Measurements from ENCODE around the gene TDP1. TPM values are rescaled to one million over a fixed set of nuclear protein-coding genes. Genes with fewer than 3 reads are reported as not detected.

The TDP1 gene
- total RNA-seq, 1 donor from 2014 or later, result 12.5 TPM

DNA sequence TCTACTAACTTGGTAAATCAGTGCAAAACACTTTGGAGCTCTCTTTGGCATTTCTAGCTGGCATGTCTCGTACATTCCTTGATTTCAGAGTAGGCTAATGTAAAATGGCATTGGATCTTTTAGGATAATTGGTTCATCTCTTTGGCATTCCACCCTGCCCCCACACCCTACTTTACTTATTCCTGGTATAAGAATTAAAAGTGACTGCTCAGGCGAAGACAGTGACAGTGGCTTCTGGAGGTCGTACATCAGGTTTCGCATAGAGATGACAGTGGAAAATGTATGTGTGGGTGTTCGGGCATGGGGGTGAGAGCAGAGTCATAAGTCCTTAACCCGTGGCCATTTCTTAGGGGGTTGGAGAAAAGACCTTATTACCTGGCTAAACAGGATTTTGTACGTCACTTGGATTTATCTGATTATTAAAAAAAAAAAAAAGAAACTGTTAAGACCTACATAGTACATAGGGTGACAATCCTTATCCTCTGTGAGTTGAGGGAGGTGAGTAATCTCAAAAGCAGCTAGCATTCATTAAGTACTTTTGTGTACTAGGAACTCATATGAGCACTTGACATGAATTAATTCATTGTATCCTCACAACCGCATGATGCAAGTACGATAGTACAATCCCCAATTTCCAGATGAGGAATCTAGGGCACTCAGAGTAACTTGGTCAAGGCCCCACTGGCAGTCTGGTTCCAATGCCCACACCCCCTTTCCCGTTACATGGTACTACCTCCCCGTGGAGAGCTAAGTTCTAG is 83.7 kb downstream of the TDP1 start:
- H3K9ac ChIP-seq (ENCODE audit: low read depth in 1 of 3, low read length in 3 of 3), result no peak overlapping the region
- no peaks in the 10 kb centered on the region for H3K9me3 ChIP-seq (ENCODE audit: control insufficient read depth in 3 of 3, low read length in 3 of 3)
- H3K4me3 ChIP-seq (ENCODE audit: low read length in 3 of 3), result no peak overlapping the region
- H3K36me3 ChIP-seq (ENCODE audit: control insufficient read depth in 3 of 3, insufficient read depth in 3 of 3, low read length in 3 of 3), result peaks cover 0 to 12% (median 3%) of the 10 kb centered on the region in 3 donors
- H3K27ac ChIP-seq (ENCODE audit: low read depth, low read length), result no peak overlapping the region
- H3K27me3 ChIP-seq (ENCODE audit: control insufficient read depth in 3 of 3, insufficient read depth in 3 of 3, low read length in 3 of 3), result no peaks in the 10 kb centered on the region
- H3K4me1 ChIP-seq (ENCODE audit: control insufficient read depth in 3 of 3, insufficient read depth in 3 of 3, low read length in 3 of 3), result no peaks in the 10 kb centered on the region

DNA sequence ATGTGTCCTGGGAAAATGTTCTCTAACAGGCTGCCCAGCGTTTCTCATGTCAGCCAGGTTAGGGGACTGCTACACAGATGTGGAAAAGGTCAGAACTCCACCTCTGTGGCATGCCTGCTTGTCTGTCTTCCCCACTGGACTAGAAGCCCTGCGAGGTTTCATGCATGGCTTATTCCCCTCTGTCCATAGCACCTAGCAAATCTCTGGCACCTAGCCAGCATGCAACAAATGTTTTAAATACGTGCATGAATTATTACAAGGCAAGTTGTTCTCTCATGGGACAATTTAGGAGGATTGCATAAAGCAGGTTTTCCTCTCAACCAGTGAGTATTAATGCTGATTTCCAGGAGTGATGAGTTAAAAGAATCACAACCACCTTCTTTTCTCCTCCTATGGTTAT is 84.7 kb downstream of the TDP1 start:
- no peak overlapping the region for H3K9ac ChIP-seq (ENCODE audit: low read depth in 1 of 3, low read length in 3 of 3)
- H3K9me3 ChIP-seq (ENCODE audit: control insufficient read depth in 3 of 3, low read length in 3 of 3), result no peaks in the 10 kb centered on the region
- no peaks in the 10 kb centered on the region for H3K27me3 ChIP-seq (ENCODE audit: control insufficient read depth in 3 of 3, insufficient read depth in 3 of 3, low read length in 3 of 3)
- no peaks in the 10 kb centered on the region for H3K4me1 ChIP-seq (ENCODE audit: control insufficient read depth in 3 of 3, insufficient read depth in 3 of 3, low read length in 3 of 3)
- no peak overlapping the region for H3K27ac ChIP-seq (ENCODE audit: low read depth, low read length)
- no peak overlapping the region for H3K4me3 ChIP-seq (ENCODE audit: low read length in 3 of 3)
- peaks cover 0 to 8% (median 7%) of the 10 kb centered on the region in 3 donors for H3K36me3 ChIP-seq (ENCODE audit: control insufficient read depth in 3 of 3, insufficient read depth in 3 of 3, low read length in 3 of 3)

DNA sequence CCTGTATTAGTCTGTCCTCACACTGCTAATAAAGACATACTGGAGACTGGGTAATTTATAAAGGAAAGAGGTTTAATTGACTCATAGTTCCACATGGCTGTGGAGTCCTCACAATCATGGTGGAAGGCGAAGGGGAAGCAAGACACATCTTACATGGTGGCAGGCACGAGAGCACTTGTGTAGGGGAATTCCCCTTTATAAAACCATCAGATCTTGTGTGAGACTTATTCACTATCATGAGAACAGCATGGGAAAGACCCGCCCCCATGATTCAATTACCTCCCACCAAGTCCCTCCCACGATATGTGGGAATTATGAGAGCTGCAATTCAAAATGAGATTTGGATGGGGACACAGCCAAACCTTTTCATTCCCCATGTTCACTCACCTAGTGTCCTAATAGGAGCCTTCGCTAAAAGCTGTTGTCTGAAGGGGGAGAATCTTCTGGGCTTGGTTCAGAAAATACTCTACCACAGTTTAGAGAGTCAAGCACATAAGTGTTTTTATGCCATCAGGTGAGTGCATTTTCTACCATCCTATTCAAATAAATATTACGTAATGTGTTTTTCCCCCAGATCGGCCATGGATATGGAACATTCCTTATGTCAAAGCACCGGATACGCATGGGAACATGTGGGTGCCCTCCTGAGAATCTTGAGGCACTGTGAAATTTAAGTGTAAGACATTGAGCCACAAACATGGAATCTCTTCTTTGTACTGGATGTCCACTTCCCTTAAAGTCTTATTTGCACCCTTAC is 86.9 kb downstream of the TDP1 start:
- Histone ChIP-seq H3K9ac (ENCODE audit: low read depth in 1 of 3, low read length in 3 of 3) (no peak overlapping the region), H3K9me3 (ENCODE audit: control insufficient read depth in 3 of 3, low read length in 3 of 3) (no peaks in the 10 kb centered on the region)

DNA sequence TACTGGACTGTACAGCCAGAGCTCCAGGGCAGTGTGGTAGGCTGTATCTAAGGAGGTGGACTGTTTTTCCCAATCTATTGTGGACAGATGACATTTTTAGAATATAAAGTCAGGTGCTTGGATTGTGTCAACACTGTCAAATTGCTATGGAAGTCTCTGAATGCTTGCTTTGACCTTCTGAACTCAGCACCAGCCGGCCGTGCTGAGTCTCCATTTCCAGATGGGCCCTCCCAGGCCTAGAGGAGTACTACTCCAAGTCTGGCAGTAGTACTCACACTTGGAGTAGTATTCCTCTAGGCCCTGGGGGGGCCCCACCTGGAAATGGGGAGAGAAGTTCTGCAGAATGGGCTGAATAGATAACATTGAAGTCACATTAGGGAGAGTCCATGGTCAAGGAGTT is 89.9 kb downstream of the TDP1 start:
- H3K36me3 ChIP-seq (ENCODE audit: control insufficient read depth in 3 of 3, insufficient read depth in 3 of 3, low read length in 3 of 3), result peaks cover 0 to 5% (median 3%) of the 10 kb centered on the region in 3 donors
- no peaks in the 10 kb centered on the region for H3K4me1 ChIP-seq (ENCODE audit: control insufficient read depth in 3 of 3, insufficient read depth in 3 of 3, low read length in 3 of 3)
- H3K4me3 ChIP-seq (ENCODE audit: low read length in 3 of 3), result no peak overlapping the region
- no peak overlapping the region for H3K27ac ChIP-seq (ENCODE audit: low read depth, low read length)
- H3K27me3 ChIP-seq (ENCODE audit: control insufficient read depth in 3 of 3, insufficient read depth in 3 of 3, low read length in 3 of 3), result no peaks in the 10 kb centered on the region
- no peak overlapping the region for H3K9ac ChIP-seq (ENCODE audit: low read depth in 1 of 3, low read length in 3 of 3)
- no peaks in the 10 kb centered on the region for H3K9me3 ChIP-seq (ENCODE audit: control insufficient read depth in 3 of 3, low read length in 3 of 3)

More for the DNA sequence above, 86.9 kb downstream of the TDP1 start:
- no peaks in the 10 kb centered on the region for H3K27me3 ChIP-seq (ENCODE audit: control insufficient read depth in 3 of 3, insufficient read depth in 3 of 3, low read length in 3 of 3)
- H3K4me1 ChIP-seq (ENCODE audit: control insufficient read depth in 3 of 3, insufficient read depth in 3 of 3, low read length in 3 of 3), result no peaks in the 10 kb centered on the region
- no peak overlapping the region for H3K4me3 ChIP-seq (ENCODE audit: low read length in 3 of 3)
- H3K27ac ChIP-seq (ENCODE audit: low read depth, low read length), result no peak overlapping the region
- peaks cover 0 to 7% (median 3%) of the 10 kb centered on the region in 3 donors for H3K36me3 ChIP-seq (ENCODE audit: control insufficient read depth in 3 of 3, insufficient read depth in 3 of 3, low read length in 3 of 3)

DNA sequence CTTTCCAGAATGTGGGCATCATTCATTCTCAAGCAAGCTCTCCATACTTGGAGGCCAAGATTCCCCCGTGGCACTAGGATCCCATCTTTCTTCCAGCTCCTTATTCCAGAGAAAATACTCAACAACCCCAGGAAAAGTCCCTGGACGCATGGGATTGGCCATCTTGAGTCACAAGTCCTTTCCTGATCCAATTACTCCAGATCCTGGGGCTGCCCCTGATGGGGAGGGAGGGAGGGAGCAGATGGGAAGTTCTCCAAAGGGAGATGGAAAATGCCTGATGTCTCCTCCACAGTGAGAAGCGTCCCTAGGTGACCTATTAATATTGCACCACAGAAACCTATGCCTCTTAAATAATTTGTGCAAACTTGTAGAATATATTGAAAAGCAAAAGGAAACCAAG is 93.7 kb downstream of the TDP1 start:
- no peak overlapping the region for H3K4me3 ChIP-seq (ENCODE audit: low read length in 3 of 3)
- no peak overlapping the region for H3K27ac ChIP-seq (ENCODE audit: low read depth, low read length)
- no peak overlapping the region for H3K9ac ChIP-seq (ENCODE audit: low read depth in 1 of 3, low read length in 3 of 3)

DNA sequence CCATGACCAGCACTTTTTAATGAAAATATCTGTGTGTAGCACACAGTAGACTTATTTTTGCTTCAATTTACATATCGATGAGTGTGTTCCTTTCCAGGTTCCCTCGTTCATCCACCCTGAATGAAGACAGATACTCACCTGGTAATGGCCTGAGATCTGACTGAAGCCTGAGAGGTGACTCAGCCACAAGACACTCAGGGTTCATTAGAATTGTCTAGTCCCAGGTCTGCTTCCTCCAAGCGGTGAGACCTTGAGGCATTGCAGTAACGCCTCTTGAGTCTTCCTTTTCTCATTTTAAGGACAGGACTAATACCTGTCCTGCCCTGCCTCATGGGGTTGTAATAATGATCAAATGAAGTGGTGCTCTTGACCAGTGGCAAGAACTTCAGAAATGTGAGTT is 94.5 kb downstream of the TDP1 start:
- no peak overlapping the region for H3K27ac ChIP-seq (ENCODE audit: low read depth, low read length)
- H3K36me3 ChIP-seq (ENCODE audit: control insufficient read depth in 3 of 3, insufficient read depth in 3 of 3, low read length in 3 of 3), result no peaks in the 10 kb centered on the region
- no peak overlapping the region for H3K9ac ChIP-seq (ENCODE audit: low read depth in 1 of 3, low read length in 3 of 3)
- H3K4me1 ChIP-seq (ENCODE audit: control insufficient read depth in 3 of 3, insufficient read depth in 3 of 3, low read length in 3 of 3), result no peaks in the 10 kb centered on the region
- H3K9me3 ChIP-seq (ENCODE audit: control insufficient read depth in 3 of 3, low read length in 3 of 3), result no peaks in the 10 kb centered on the region
- H3K27me3 ChIP-seq (ENCODE audit: control insufficient read depth in 3 of 3, insufficient read depth in 3 of 3, low read length in 3 of 3), result peaks cover 7 to 15% (median 11%) of the 10 kb centered on the region in 3 donors
- H3K4me3 ChIP-seq (ENCODE audit: low read length in 3 of 3), result no peak overlapping the region

More for the DNA sequence above, 93.7 kb downstream of the TDP1 start:
- Histone ChIP-seq H3K27me3 (ENCODE audit: control insufficient read depth in 3 of 3, insufficient read depth in 3 of 3, low read length in 3 of 3) (peaks cover 7 to 11% (median 11%) of the 10 kb centered on the region in 3 donors), H3K4me1 (ENCODE audit: control insufficient read depth in 3 of 3, insufficient read depth in 3 of 3, low read length in 3 of 3) (no peaks in the 10 kb centered on the region), H3K9me3 (ENCODE audit: control insufficient read depth in 3 of 3, low read length in 3 of 3) (no peaks in the 10 kb centered on the region), H3K36me3 (ENCODE audit: control insufficient read depth in 3 of 3, insufficient read depth in 3 of 3, low read length in 3 of 3) (peaks cover 0 to 5% (median 0%) of the 10 kb centered on the region in 3 donors)

DNA sequence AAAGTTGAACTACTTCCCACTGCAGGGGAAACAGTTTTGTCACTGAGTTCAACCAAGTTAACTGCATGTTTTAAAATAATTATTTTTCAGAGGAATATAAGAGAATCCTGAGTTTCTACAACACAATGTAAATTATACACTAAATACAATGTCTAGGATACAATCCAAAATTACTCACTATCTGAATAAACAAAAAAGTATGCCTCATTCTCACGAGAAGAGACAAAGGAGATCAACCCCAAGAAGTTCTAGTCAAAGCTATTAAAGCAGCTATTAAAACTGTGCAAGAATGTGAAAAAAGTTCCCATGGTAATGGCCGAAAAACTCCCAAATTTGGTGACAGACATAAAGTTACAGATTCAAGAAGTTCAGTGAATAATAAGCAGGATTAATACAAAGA is 97.3 kb downstream of the TDP1 start:
- no peak overlapping the region for H3K27ac ChIP-seq (ENCODE audit: low read depth, low read length)
- no peaks in the 10 kb centered on the region for H3K4me1 ChIP-seq (ENCODE audit: control insufficient read depth in 3 of 3, insufficient read depth in 3 of 3, low read length in 3 of 3)
- H3K9me3 ChIP-seq (ENCODE audit: control insufficient read depth in 3 of 3, low read length in 3 of 3), result no peaks in the 10 kb centered on the region
- H3K27me3 ChIP-seq (ENCODE audit: control insufficient read depth in 3 of 3, insufficient read depth in 3 of 3, low read length in 3 of 3), result peaks cover 12 to 18% (median 15%) of the 10 kb centered on the region in 3 donors
- no peak overlapping the region for H3K9ac ChIP-seq (ENCODE audit: low read depth in 1 of 3, low read length in 3 of 3)
- H3K36me3 ChIP-seq (ENCODE audit: control insufficient read depth in 3 of 3, insufficient read depth in 3 of 3, low read length in 3 of 3), result no peaks in the 10 kb centered on the region
- H3K4me3 ChIP-seq (ENCODE audit: low read length in 3 of 3), result no peak overlapping the region

DNA sequence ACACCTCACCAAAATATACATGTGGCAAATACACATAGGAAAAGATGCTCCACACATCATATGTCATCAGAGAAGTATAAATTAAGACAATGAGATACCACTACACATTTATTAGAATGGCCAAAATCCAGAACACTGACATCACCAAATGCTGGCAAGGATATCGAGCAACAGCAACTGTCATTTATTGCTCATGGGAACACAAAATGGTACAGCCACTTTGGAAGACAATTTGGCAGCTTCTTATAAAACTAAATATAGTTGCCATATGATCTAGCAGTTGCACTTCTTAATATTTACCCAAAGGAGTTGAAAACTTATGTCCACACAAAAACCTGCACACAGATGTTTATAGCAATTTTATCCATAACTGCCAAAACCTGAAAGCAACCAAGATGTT is 99.1 kb downstream of the TDP1 start:
- Histone ChIP-seq H3K27ac (ENCODE audit: low read depth, low read length) (no peak overlapping the region), H3K4me3 (ENCODE audit: low read length in 3 of 3) (no peak overlapping the region), H3K27me3 (ENCODE audit: control insufficient read depth in 3 of 3, insufficient read depth in 3 of 3, low read length in 3 of 3) (peaks cover 18 to 21% (median 20%) of the 10 kb centered on the region in 3 donors), H3K9me3 (ENCODE audit: control insufficient read depth in 3 of 3, low read length in 3 of 3) (no peaks in the 10 kb centered on the region), H3K9ac (ENCODE audit: low read depth in 1 of 3, low read length in 3 of 3) (no peak overlapping the region), H3K36me3 (ENCODE audit: control insufficient read depth in 3 of 3, insufficient read depth in 3 of 3, low read length in 3 of 3) (no peaks in the 10 kb centered on the region), H3K4me1 (ENCODE audit: control insufficient read depth in 3 of 3, insufficient read depth in 3 of 3, low read length in 3 of 3) (no peaks in the 10 kb centered on the region)

DNA sequence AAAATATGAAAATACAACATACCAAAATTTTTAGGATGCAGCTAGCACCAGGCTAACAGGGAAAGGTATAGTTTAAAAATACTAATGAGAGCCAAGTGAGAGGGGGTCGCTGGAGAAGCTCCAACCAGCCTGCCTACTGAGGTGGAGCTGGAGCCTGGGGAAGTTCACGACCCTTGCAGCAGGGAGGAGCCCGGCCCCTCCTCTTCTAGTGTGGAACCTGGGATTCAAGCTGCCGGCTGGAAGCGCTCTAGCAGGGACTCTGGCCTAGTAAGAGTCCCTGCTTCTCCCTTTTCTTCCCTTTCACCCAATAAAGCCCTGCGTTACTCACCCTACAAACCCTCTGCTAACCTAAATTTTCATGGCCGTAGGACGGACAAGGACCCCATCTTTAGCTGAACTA is 101.1 kb downstream of the TDP1 start:
- Histone ChIP-seq H3K9me3 (ENCODE audit: control insufficient read depth in 3 of 3, low read length in 3 of 3) (no peaks in the 10 kb centered on the region), H3K27me3 (ENCODE audit: control insufficient read depth in 3 of 3, insufficient read depth in 3 of 3, low read length in 3 of 3) (peaks cover 29 to 32% (median 30%) of the 10 kb centered on the region in 3 donors), H3K27ac (ENCODE audit: low read depth, low read length) (no peak overlapping the region)

DNA sequence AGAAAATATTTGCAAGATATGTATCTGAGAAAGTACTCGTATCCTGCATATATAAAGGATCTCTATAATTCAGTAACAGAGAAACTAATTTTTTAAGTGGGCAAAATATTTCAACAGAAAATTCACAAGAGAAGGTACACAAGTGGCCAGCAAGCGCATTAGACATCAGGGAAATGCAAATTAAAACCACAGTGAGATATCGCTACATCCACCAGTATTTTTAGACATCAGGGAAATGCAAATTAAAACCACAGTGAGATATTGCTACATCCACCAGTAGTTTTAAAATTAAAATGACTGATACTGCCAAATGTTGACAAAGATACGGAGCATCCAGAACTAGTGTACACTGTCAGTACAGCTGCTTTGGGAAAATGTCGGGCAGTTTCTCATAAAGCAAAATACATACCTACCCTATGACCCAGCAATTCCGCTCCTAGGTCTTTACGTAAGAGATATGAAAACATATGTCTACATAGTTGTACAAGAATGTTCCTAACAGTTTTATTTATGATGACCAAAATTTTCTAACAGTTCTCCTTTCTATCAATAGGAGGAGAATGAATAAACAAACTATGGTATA is 103.2 kb downstream of the TDP1 start:
- Histone ChIP-seq H3K4me3 (ENCODE audit: low read length in 3 of 3) (no peak overlapping the region), H3K9me3 (ENCODE audit: control insufficient read depth in 3 of 3, low read length in 3 of 3) (no peaks in the 10 kb centered on the region), H3K9ac (ENCODE audit: low read depth in 1 of 3, low read length in 3 of 3) (no peak overlapping the region), H3K27ac (ENCODE audit: low read depth, low read length) (no peak overlapping the region), H3K27me3 (ENCODE audit: control insufficient read depth in 3 of 3, insufficient read depth in 3 of 3, low read length in 3 of 3) (peaks cover 46 to 47% (median 47%) of the 10 kb centered on the region in 3 donors), H3K36me3 (ENCODE audit: control insufficient read depth in 3 of 3, insufficient read depth in 3 of 3, low read length in 3 of 3) (no peaks in the 10 kb centered on the region), H3K4me1 (ENCODE audit: control insufficient read depth in 3 of 3, insufficient read depth in 3 of 3, low read length in 3 of 3) (peaks cover 11 to 18% (median 17%) of the 10 kb centered on the region in 3 donors)

More for the DNA sequence above, 101.1 kb downstream of the TDP1 start:
- no peak overlapping the region for H3K4me3 ChIP-seq (ENCODE audit: low read length in 3 of 3)
- no peak overlapping the region for H3K9ac ChIP-seq (ENCODE audit: low read depth in 1 of 3, low read length in 3 of 3)
- peaks cover 4 to 10% (median 7%) of the 10 kb centered on the region in 3 donors for H3K4me1 ChIP-seq (ENCODE audit: control insufficient read depth in 3 of 3, insufficient read depth in 3 of 3, low read length in 3 of 3)
- H3K36me3 ChIP-seq (ENCODE audit: control insufficient read depth in 3 of 3, insufficient read depth in 3 of 3, low read length in 3 of 3), result no peaks in the 10 kb centered on the region

Measured in skeletal muscle tissue (tissue), 4 donors.